Measurements from ENCODE around the gene CDH8.
"Not testable (repeated sequence)": the region's sequence is repeated elsewhere in the genome, so short reads cannot be mapped to it uniquely, and the experiment has no call there.

CDH8 gene

DNA sequence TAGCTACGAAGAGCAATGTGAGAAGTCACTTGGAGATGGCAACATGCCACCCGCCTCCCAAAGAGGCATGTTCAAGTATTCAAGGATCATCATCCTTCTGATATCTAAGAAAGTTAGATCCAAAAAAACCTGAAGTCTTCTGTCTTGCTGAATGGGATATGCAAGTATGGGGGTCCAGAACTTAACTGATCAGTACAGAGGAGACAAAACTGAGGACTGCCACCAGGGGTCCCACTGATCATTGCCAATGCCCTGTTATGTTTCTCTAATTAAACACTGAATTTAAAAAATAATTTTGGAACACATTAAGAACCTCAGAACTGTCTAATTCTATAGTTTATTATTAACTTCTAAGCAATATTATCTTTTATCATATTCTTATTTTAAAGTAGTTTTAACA lies 99.7 kb downstream of the CDH8 start:
- no peak for DNase-seq (ENCODE audit: low spot score)

DNA sequence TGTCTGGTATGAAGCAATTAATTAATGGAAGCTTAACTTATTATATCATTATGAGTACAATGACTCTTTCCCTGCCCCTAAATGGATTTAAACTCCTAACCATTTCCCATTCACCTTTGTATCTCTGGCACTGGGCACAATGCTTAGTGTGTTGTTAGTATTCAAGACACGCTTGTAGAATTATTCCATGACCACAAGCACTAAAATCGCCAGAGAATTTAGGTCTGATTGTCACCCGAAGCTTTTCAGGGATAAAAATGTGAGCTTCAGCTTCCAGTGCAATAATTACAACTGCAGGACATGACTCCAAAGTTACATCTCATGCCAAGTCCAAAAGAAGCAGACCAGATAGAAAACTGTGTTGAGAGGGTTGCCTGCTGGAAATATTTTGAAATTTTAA lies 101.6 kb downstream of the CDH8 start:
- DNase-seq (ENCODE audit: low spot score): no peak

DNA sequence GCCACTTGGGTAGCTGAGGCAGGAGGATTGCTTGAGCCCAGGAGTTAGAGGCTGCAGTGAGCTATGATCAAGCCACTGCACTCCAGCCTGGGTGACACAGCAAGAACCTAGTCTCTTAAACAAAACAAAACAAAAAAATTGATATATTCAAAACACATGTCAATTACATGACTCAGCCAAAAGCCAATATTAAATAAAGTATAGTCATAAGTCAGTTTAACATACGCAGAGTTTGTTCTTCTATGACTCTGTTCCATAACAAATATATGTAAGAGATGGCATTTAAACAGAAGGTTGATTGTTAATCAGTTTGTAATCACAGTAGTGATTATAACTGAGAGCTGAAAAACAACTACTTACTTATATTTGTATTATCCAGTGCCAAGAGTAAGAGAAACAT lies 106.5 kb downstream of the CDH8 start:
- DNase-seq (ENCODE audit: low spot score): no peak

DNA sequence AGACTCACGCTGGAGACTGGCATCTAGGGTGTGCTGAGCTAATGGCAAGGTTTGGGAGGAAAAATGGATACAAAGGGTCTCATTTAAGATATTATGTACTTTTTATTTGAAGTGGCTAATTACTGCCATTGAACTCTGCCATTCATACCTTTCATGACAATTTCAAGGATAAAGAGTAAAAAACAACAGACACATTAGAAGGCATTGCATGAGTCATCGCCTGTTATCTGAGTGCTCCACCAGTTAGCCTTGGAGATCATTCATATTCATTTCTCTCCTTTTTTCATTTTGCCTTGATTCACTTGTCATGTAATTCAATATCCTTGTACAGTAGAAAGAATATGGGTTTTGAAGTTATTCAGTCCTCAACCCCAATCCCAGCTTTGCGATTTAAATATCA lies 109.5 kb downstream of the CDH8 start:
- DNase-seq (ENCODE audit: low spot score): no peak

DNA sequence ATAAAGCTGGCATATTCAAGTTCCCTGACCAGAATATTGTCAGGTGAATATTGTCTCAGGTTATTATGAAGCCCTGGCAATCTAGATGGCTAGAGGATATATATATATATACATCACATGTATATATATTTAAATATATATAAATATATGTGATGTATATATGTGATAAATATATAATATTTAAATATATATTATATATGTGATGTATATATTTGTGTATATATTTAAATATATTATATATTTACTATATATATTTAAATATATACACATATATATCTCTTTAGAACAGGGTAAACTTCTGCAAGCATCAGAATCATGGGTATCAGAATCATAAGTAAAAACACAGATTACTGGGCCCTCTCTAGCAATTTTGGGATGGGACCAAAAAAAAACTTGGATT lies 112.6 kb downstream of the CDH8 start:
- no peak for DNase-seq (ENCODE audit: low spot score)

DNA sequence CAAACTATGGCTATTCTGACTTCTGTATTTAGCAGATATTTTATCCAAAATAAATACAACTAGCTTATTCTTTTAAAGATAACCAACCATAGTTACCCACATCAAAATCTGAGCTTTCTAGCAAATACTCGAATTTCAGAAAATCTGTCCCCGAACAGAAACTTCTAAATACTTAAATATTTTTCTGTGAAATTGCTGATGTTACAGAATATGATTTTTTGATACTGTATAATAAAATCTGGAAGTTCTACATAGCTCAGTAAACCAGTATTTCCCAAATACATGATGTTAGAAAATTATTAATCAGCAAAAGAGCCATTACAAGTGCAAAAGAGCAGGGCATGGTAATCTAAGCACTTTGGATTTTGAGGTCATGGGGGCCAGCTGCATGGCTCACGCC lies 114.9 kb downstream of the CDH8 start:
- DNase-seq (ENCODE audit: low spot score): no peak

- not testable (repeated sequence) for DNase-seq (ENCODE audit: low spot score)
These were observed 118.1 kb downstream of the CDH8 start for GRCh38 chr16:61917865-61918826.

DNA sequence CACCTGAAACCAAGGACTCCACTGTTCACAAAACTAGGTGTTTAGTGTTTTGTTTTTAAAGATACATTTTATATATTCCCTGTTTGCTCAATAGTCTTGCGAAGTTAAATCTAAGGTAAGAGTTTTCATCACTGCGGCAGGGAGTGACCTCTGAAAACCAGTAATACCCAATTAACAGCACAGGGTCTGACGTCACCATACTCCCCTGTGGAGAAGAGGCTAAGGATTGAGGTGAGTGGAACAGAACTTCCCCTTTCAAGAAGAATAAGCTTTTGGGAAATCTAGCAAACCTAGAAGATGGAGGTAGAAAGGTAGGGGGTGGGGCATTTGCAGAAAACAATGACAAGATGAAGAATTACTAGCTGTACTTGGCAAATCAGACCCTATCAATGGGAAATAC lies 120.7 kb downstream of the CDH8 start:
- DNase-seq (ENCODE audit: low spot score): no peak

DNA sequence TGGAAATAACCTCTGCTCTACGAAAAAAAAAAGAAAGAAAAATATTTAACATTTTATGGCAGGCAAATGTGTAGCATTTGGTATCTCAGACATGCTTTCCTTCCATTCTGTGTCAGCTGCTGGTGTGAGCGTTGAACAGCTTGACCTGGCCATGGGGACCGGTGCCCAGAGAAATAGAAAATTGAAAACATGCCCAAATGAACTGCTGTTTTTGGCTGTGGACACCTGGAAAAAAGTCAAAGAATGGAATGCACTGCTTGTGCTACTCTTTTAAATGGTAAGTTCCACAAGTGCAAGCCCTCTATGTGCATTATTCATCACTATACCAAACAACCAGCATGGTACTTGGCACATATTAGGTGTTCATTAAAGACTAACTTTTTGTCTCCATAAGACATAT lies 127.2 kb downstream of the CDH8 start:
- DNase-seq (ENCODE audit: low spot score): no peak

GRCh38 chr16:61908426-61908825 lies 127.8 kb downstream of the CDH8 start:
- no peak for DNase-seq (ENCODE audit: low spot score)

GRCh38 chr16:61901689-61902088 lies 134.5 kb downstream of the CDH8 start:
- DNase-seq (ENCODE audit: low spot score): no peak

- DNase-seq (ENCODE audit: low spot score): no peak
These were observed 135.8 kb downstream of the CDH8 start for GRCh38 chr16:61900482-61900881.

GRCh38 chr16:61897657-61898056 lies 138.6 kb downstream of the CDH8 start:
- DNase-seq (ENCODE audit: low spot score): no peak

GRCh38 chr16:61892531-61892930 lies 143.7 kb downstream of the CDH8 start:
- no peak for DNase-seq (ENCODE audit: low spot score)

GRCh38 chr16:61891460-61891859 lies 144.8 kb downstream of the CDH8 start:
- DNase-seq (ENCODE audit: low spot score): no peak

DNA sequence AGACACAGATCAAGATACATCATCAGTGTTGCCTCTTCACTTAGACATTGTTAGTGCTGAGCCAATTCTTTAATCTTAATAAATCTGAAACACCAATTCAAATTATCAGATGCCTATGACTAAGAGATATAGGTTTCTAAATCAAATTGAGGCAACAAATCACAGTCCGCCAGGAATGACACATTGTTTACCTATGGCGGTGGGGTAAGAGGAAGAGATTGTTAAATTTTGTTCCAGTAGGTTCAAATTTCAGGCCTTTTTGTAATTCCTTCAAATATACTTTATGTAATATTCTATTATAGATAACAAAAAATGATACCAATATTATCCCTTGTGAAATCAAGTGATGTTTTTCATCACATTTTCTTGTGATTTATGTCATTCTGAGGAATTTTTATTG lies 145.9 kb downstream of the CDH8 start:
- no peak for DNase-seq (ENCODE audit: low spot score)

DNA sequence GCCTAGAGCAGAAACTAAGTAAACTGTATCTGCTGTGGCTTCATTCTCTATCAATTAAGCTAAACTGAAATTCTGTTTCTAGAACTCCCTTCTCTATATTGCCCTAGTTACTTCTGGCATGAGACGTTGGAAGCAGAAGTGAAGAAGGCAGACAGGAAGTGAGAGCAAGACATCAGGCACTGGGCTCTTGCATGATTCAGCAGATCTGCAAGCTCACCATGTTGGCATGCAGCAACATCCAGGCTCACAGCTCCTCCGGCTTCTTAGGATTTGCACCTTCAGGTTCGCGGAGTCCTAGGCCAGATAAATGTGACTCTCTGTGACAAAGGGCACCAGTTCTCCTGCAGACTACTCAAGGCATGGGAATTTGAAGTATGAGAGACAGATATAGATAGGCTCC lies 148.3 kb downstream of the CDH8 start:
- DNase-seq (ENCODE audit: low spot score): no peak

DNA sequence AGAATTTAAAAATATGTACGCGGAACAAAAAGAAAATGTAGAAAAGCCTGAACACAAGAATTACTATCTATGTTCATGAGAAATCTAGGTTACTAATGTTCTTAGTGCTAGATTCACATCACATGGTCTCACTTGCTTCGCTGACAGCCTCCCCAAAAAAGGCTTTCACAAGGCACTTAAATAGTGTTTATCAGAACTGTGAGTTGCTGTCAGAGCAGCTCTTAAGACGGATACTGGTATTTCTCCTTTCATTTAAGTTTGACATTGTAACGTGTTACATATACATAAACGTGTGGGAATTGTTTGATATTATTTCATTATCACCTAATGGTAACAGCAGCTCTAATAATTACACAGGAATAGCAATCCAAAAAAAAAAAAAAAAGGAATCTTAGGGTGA lies 150.9 kb downstream of the CDH8 start:
- DNase-seq (ENCODE audit: low spot score): no peak

- DNase-seq (ENCODE audit: low spot score): no peak
These were observed 156.9 kb downstream of the CDH8 start for GRCh38 chr16:61879306-61879705.

- no peak for DNase-seq (ENCODE audit: low spot score)
These were observed 158.8 kb downstream of the CDH8 start for GRCh38 chr16:61877436-61877835.

GRCh38 chr16:61872778-61873119 lies 163.5 kb downstream of the CDH8 start:
- no peak for DNase-seq (ENCODE audit: low spot score)

DNA sequence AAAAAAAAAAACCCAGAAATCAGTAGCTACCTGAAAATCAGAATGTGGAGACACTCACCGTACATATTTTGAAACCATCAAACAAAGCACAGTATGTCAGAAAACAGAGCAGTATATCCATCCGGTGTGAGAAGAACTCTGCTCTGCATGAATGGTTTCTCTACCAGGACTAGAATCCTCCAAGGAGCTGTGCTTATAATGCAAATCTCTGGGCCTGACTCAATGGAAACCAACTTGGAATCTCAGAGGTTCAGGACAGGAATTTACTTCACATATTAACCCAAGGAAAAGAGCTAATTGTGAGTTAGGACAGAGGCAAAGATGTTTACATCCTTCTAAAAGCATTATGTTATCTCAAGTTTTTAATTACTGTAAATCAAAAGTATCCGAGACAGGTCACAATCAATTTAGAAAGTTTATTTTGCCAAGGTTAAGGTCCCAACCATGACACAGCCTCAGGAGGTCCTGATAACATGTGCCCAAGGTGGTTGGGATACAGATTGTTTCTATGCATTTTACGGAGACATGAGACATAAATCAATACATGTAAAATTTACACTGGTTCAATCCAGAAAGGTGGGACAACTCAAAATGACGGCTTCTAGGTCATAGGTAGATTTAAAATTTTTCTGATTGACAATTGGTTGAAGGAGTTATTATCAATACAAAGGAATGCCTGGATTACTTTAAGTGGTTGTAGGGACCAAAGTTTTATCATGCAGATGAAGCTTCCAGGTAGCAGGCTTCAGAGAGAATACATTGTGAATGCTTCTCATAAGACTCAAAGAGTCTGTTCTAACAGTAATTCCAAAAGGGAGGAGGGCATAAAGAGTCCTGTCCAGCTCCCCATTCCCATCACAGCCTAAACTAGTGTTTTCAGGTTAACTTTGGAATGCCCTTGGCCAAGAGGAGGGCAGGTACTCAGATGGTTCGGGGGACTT lies 164.1 kb downstream of the CDH8 start:
- DNase-seq (ENCODE audit: low spot score): peak; percentile 11

All from iPS-NIHi11 (cell line).